Suprapubic skin (tissue), 3 donors: Measurements from ENCODE around the gene SMG7.

ENCODE experiments used
- POLR2A ChIP-seq, 2 donors: fragments of 450-650 bp; IDR thresholded peaks; one replicate each; pipeline ENCODE4 v1.6.1; 2017; ENCODE audit warnings: antibody characterized with exemption in 2 of 2, mild to moderate bottlenecking in 2 of 2, moderate library complexity in 2 of 2
- TF ChIP-seq, protein P1 (sequence below), 2 donors: fragments of 200-600 bp in 1 of 2; fragments of 450-650 bp in 1 of 2; sonication (generic) in 1 of 2; IDR thresholded peaks; one replicate each; pipeline ENCODE4 v1.5.1; 2016 to 2019; ENCODE audit warnings: antibody characterized with exemption in 2 of 2, mild to moderate bottlenecking in 1 of 2, moderate library complexity in 1 of 2

GRCh38 chr1:183508694-183509093 is 36.4 kb downstream of the SMG7 start:
- TF ChIP-seq, protein P1, sequence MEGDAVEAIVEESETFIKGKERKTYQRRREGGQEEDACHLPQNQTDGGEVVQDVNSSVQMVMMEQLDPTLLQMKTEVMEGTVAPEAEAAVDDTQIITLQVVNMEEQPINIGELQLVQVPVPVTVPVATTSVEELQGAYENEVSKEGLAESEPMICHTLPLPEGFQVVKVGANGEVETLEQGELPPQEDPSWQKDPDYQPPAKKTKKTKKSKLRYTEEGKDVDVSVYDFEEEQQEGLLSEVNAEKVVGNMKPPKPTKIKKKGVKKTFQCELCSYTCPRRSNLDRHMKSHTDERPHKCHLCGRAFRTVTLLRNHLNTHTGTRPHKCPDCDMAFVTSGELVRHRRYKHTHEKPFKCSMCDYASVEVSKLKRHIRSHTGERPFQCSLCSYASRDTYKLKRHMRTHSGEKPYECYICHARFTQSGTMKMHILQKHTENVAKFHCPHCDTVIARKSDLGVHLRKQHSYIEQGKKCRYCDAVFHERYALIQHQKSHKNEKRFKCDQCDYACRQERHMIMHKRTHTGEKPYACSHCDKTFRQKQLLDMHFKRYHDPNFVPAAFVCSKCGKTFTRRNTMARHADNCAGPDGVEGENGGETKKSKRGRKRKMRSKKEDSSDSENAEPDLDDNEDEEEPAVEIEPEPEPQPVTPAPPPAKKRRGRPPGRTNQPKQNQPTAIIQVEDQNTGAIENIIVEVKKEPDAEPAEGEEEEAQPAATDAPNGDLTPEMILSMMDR (IDR thresholded peaks at IDR 0.05): no peak
- TF ChIP-seq POLR2A (IDR thresholded peaks at IDR 0.05): no peak
